Trophoblast cell (in vitro differentiated cells and primary cell): Measurements from ENCODE around the gene KIF1B.
A peak's percentile ranks its signal among the peaks of the same experiment; 100 is the strongest.

Experiments used
- DNase-seq, 2 donors: peaks; one replicate each; pipeline ENCODE4 v3.0.0-alpha.2; 2016
- H2AFZ ChIP-seq: 2 replicates; pipeline ENCODE4 v1.6.1; 2013; ENCODE audit warnings: low read length, moderate library complexity, mild to moderate bottlenecking; ENCODE audit not compliant: insufficient read depth, poor library complexity
- H2AK5ac ChIP-seq: 2 replicates; pipeline ENCODE4 v1.6.1; 2013; ENCODE audit warnings: mild to moderate bottlenecking, low read length
- H2BK120ac ChIP-seq: 2 replicates; pipeline ENCODE4 v1.6.1; 2013; ENCODE audit warnings: low read length, mild to moderate bottlenecking, moderate library complexity; ENCODE audit not compliant: insufficient read depth, poor library complexity
- H2BK12ac ChIP-seq: 2 replicates; pipeline ENCODE4 v1.6.1; 2013; ENCODE audit warnings: mild to moderate bottlenecking, low read length, moderate library complexity
- H2BK5ac ChIP-seq: 2 replicates; pipeline ENCODE4 v1.6.1; 2013; ENCODE audit warnings: low read length, low read depth, moderate library complexity, mild to moderate bottlenecking; ENCODE audit not compliant: poor library complexity
- H3K14ac ChIP-seq: 2 replicates; pipeline ENCODE4 v1.6.1; 2013; ENCODE audit warnings: mild to moderate bottlenecking, low read length
- H3K18ac ChIP-seq: 2 replicates; pipeline ENCODE4 v1.6.1; 2013; ENCODE audit warnings: mild to moderate bottlenecking, low read length
- H3K23ac ChIP-seq: 2 replicates; pipeline ENCODE4 v1.6.1; 2013; ENCODE audit warnings: low read length
- H3K27ac ChIP-seq: 2 replicates; pipeline ENCODE4 v1.5.1; 2013; ENCODE audit warnings: low read depth, mild to moderate bottlenecking, inconsistent platforms, low read length, moderate library complexity
- H3K27me3 ChIP-seq: 2 replicates; pipeline ENCODE4 v1.6.1; 2013; ENCODE audit warnings: inconsistent platforms, mild to moderate bottlenecking, low read length, moderate library complexity; ENCODE audit not compliant: insufficient read depth
- H3K36me3 ChIP-seq, 2 experiments: 1 replicate in 1 of 2; 2 replicates in 1 of 2; pipeline ENCODE4 v1.6.1; 2013; ENCODE audit warnings: low read length in 2 of 2, mild to moderate bottlenecking in 2 of 2, moderate library complexity in 1 of 2; ENCODE audit not compliant: insufficient read depth in 2 of 2, control insufficient read depth in 1 of 2
- H3K4ac ChIP-seq: 2 replicates; pipeline ENCODE4 v1.6.1; 2013; ENCODE audit warnings: low read depth, mild to moderate bottlenecking, low read length, moderate library complexity
- H3K4me1 ChIP-seq, 2 experiments: 1 replicate in 1 of 2; 2 replicates in 1 of 2; pipeline ENCODE4 v1.6.1; 2013; ENCODE audit warnings: low read length in 2 of 2, mild to moderate bottlenecking in 2 of 2, moderate library complexity in 1 of 2; ENCODE audit not compliant: insufficient read depth in 2 of 2, control insufficient read depth in 1 of 2
- H3K4me2 ChIP-seq: 2 replicates; pipeline ENCODE4 v1.6.1; 2013; ENCODE audit warnings: inconsistent platforms, mild to moderate bottlenecking, low read length, moderate library complexity
- H3K4me3 ChIP-seq: 2 replicates; pipeline ENCODE4 v1.5.1; 2013; ENCODE audit warnings: mild to moderate bottlenecking, low read depth, low read length, inconsistent platforms
- H3K79me1 ChIP-seq: one replicate; pipeline ENCODE4 v1.6.1; 2013; ENCODE audit warnings: low read length
- H3K79me2 ChIP-seq: 2 replicates; pipeline ENCODE4 v1.6.1; 2013; ENCODE audit warnings: low read length, mild to moderate bottlenecking; ENCODE audit not compliant: control insufficient read depth, insufficient read depth, poor library complexity
- H3K9ac ChIP-seq: 2 replicates; pipeline ENCODE4 v1.6.1; 2013; ENCODE audit warnings: mild to moderate bottlenecking, low read length
- H3K9me3 ChIP-seq: 2 replicates; pipeline ENCODE4 v1.6.1; 2013; ENCODE audit warnings: low read depth, mild to moderate bottlenecking, control low read depth, inconsistent platforms, low read length; ENCODE audit not compliant: insufficient read depth
- H4K12ac ChIP-seq: 2 replicates; pipeline ENCODE4 v1.6.1; 2013; ENCODE audit warnings: low read depth, mild to moderate bottlenecking, low read length, moderate library complexity
- H4K8ac ChIP-seq: 2 replicates; pipeline ENCODE4 v1.6.1; 2013; ENCODE audit warnings: low read depth, mild to moderate bottlenecking, low read length, moderate library complexity
- H4K91ac ChIP-seq: one replicate; pipeline ENCODE4 v1.6.1; 2013; ENCODE audit warnings: low read depth, mild to moderate bottlenecking, low read length, moderate library complexity
- WGBS: extraction: QIAGEN DNeasy Blood & Tissue Kit; methylation state at CpG from one replicate; pipeline ENCODE4 v1.1.7; 2013; ENCODE audit warnings: missing lambda C conversion rate; ENCODE audit not compliant: insufficient read length, insufficient coverage; ENCODE audit errors: extremely low coverage; 5-methylcytosine and 5-hydroxymethylcytosine counted together

KIF1B gene

DNA sequence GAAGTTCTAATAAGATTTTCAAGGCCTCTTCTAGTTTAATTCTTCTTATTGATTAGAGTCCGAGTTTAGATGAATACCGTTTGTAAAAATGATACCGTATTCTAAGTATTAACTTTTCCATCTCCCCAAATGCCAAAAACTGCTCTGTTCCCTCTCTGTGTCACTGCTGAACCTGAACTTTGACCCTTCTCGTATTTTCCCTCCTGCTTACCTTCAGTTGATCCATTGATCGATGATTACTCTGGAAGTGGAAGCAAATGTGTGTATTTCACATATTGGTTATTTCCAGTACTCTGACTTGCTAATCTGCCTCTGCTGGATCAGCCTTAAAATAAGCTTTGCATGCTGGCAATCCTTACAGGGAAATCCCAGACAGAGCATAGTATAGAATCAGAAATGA lies 68.5 kb downstream of the KIF1B start:
- Histone ChIP-seq H3K79me1 (no peaks in the 10 kb centered on the region), H3K23ac (no peak overlapping the region), H3K79me2 (no peaks in the 10 kb centered on the region), H2BK5ac (no peak overlapping the region), H2BK120ac (no peak overlapping the region), H3K36me3 (peaks cover 16 to 25% of the 10 kb centered on the region in 2 experiments), H4K8ac (no peak overlapping the region), H3K4ac (no peak overlapping the region), H3K9me3 (no peaks in the 10 kb centered on the region), H3K18ac (no peak overlapping the region), H3K4me1 (no peaks in the 10 kb centered on the region), H3K27me3 (no peaks in the 10 kb centered on the region), H3K4me2 (no peak overlapping the region), H2BK12ac (no peak overlapping the region), H2AFZ (no peak overlapping the region), H2AK5ac (no peak overlapping the region), H4K12ac (no peak overlapping the region), H3K4me3 (no peak overlapping the region), H4K91ac (no peak overlapping the region), H3K27ac (no peak overlapping the region), H3K14ac (no peak overlapping the region), H3K9ac (no peak overlapping the region)
- no peak for DNase-seq
- no CpG with 5 or more reads among the region's 5 CpGs for WGBS

DNA sequence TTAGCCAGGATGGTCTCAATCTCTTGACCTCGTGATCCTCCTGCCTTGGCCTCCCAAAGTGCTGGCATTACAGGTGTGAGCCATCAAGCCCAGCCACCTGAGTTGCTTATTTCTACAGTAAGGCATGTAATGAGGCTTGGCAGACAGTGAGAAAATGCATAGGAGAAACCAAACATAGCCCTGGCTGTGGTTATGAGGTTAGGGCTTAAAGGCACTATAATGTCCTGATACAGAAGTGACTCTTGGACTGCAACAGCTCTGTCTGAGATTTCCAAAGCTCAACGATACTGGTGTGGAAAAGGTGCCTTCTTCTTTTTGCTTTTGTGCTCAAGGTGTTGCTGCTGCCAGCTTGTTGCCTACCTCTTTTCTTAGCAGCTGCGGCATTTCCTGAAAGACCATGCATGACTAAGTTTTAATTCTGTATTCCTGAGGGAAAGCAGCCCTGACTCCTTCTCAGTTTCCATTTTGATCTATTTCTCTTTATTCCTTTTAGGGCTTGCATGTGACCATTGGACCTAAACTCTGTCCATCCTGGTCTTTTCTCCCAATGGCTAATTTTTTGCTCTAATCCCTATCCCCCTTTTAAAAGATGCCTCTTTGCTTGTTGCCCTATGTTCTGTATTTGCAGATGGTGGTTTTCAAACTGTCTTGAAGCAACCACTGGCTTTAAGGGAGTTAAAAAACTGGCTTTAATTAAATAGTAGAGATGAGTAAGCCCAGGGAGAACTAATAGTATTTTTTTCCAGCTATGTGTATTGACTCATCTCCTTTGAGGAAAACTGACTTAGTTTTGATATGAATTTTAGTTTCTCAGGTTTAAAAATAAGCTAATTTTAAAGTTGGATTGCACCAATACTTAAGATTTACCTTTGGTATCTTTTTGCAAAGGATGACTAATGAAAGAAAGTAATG lies 70.3 kb downstream of the KIF1B start:
- Histone ChIP-seq H3K14ac (no peak overlapping the region), H3K36me3 (peaks cover 21 to 26% of the 10 kb centered on the region in 2 experiments), H3K4ac (no peak overlapping the region), H4K8ac (no peak overlapping the region), H4K91ac (no peak overlapping the region), H3K4me3 (no peak overlapping the region), H2BK5ac (no peak overlapping the region), H3K4me2 (no peak overlapping the region), H3K9me3 (no peaks in the 10 kb centered on the region), H2AFZ (no peak overlapping the region), H3K79me1 (no peaks in the 10 kb centered on the region), H3K4me1 (no peaks in the 10 kb centered on the region), H3K18ac (no peak overlapping the region), H3K79me2 (no peaks in the 10 kb centered on the region), H3K9ac (no peak overlapping the region), H3K27me3 (no peaks in the 10 kb centered on the region), H2BK12ac (no peak overlapping the region), H2BK120ac (no peak overlapping the region), H2AK5ac (no peak overlapping the region), H3K23ac (no peak overlapping the region), H4K12ac (no peak overlapping the region), H3K27ac (no peak overlapping the region)
- WGBS: no CpG with 5 or more reads among the region's 3 CpGs
- DNase-seq: no peak

DNA sequence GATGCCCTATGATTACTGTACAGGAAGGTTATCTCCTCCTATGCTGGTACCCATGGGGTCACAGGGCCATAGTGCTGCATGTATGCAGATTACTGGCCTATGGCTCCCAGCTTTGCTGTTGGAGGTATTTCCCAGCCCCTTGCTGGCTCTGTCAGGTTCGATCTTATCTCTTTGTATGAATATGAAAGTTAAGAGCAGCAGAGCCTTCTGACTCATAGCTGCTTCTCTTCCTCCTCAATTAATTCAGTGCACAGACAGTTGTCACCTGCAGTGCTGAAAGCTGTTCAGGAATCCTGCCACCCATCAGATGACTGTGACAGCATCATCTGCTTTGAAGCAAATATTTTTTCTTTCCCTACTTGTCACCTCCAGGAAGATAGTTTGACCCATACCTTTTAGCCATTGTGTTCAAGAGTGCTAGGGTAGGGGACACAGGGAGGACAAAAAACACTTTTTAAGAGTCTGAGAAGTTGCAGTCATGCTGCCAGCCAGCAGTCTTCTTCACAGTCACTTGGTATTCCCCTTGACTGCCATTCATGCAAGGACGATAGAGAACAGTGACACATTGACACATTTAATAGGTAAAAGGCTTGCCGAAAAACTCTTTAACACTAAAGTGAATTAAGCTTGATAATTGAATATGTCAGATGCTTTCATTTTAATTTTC lies 73.1 kb downstream of the KIF1B start:
- Histone ChIP-seq H3K4me3 (no peak overlapping the region), H3K4ac (no peak overlapping the region), H3K36me3 (peaks cover 17 to 28% of the 10 kb centered on the region in 2 experiments), H2AFZ (no peak overlapping the region), H3K14ac (no peak overlapping the region), H3K4me2 (no peak overlapping the region), H2AK5ac (no peak overlapping the region), H3K27ac (no peak overlapping the region), H3K27me3 (no peaks in the 10 kb centered on the region), H3K18ac (no peak overlapping the region), H3K23ac (no peak overlapping the region), H3K79me2 (no peaks in the 10 kb centered on the region), H2BK120ac (no peak overlapping the region), H3K4me1 (no peaks in the 10 kb centered on the region), H3K9me3 (no peaks in the 10 kb centered on the region), H3K79me1 (no peaks in the 10 kb centered on the region), H4K91ac (no peak overlapping the region), H2BK12ac (no peak overlapping the region), H4K12ac (no peak overlapping the region), H4K8ac (no peak overlapping the region), H2BK5ac (no peak overlapping the region), H3K9ac (no peak overlapping the region)
- DNase-seq: peak; percentile 91 to 92
- no CpG with 5 or more reads among the region's 3 CpGs for WGBS

DNA sequence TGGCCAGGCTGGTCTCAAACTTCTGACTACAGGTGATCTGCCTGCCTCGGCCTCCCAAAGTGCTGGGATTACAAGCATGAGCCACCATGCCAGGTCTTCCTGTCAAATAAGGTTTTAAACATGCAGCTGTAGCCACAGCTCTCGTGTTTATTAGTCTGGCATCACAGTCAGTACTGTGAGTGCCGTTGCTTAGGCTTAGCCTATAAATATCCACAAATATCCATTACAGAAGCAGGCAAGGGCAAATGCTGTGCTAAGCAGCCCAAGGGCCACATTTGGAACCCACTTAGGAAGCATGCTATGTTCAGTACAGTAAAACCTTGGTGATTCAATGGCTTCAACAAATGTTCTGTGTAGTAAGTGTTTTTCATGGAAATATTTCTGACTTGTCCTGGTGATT lies 75.9 kb downstream of the KIF1B start:
- H4K91ac ChIP-seq: no peak overlapping the region
- H3K79me2 ChIP-seq: no peaks in the 10 kb centered on the region
- H3K4me1 ChIP-seq: no peaks in the 10 kb centered on the region
- H3K9me3 ChIP-seq: no peaks in the 10 kb centered on the region
- H3K18ac ChIP-seq: no peak overlapping the region
- H3K4me3 ChIP-seq: no peak overlapping the region
- H3K4me2 ChIP-seq: no peak overlapping the region
- H2AK5ac ChIP-seq: no peak overlapping the region
- H4K8ac ChIP-seq: no peak overlapping the region
- H3K36me3 ChIP-seq: peaks cover 18 to 19% of the 10 kb centered on the region in 2 experiments
- H2BK120ac ChIP-seq: no peak overlapping the region
- no peaks in the 10 kb centered on the region for H3K79me1 ChIP-seq
- H3K23ac ChIP-seq: no peak overlapping the region
- no CpG with 5 or more reads among the region's 3 CpGs for WGBS
- H4K12ac ChIP-seq: no peak overlapping the region
- no peak overlapping the region for H2BK5ac ChIP-seq
- no peak overlapping the region for H2AFZ ChIP-seq
- no peak overlapping the region for H2BK12ac ChIP-seq
- no peak for DNase-seq
- no peak overlapping the region for H3K9ac ChIP-seq
- no peaks in the 10 kb centered on the region for H3K27me3 ChIP-seq
- no peak overlapping the region for H3K27ac ChIP-seq
- no peak overlapping the region for H3K4ac ChIP-seq
- no peak overlapping the region for H3K14ac ChIP-seq
